Raji (cell line): Measurements from ENCODE around the gene PLN.

Experiments
- POLR2A ChIP-seq: IDR thresholded peaks from 2 replicates; pipeline ENCODE4 v1.6.1; 2011; ENCODE audit warnings: low read depth, low read length, control low read depth; ENCODE audit not compliant: insufficient read depth

PLN gene

GRCh38 chr6:118584911-118585310, 36.8 kb downstream of the PLN start:
- TF ChIP-seq POLR2A = no peak

- no peak for TF ChIP-seq POLR2A
These were observed 38.8 kb downstream of the PLN start for GRCh38 chr6:118586746-118587485.

- TF ChIP-seq POLR2A = no peak
These were observed 40.5 kb downstream of the PLN start for GRCh38 chr6:118588626-118589025.

GRCh38 chr6:118589186-118589585, 41.1 kb downstream of the PLN start:
- no peak for TF ChIP-seq POLR2A

GRCh38 chr6:118589649-118590365, 41.7 kb downstream of the PLN start:
- no peak for TF ChIP-seq POLR2A

GRCh38 chr6:118591897-118592296, 43.8 kb downstream of the PLN start:
- TF ChIP-seq POLR2A = no peak

GRCh38 chr6:118594877-118595276, 46.8 kb downstream of the PLN start:
- no peak for TF ChIP-seq POLR2A

- no peak for TF ChIP-seq POLR2A
These were observed 48.8 kb downstream of the PLN start for GRCh38 chr6:118596774-118597320.

- TF ChIP-seq POLR2A = no peak
These were observed 49.5 kb downstream of the PLN start for GRCh38 chr6:118597636-118598035.

GRCh38 chr6:118598324-118598723, 50.2 kb downstream of the PLN start:
- no peak for TF ChIP-seq POLR2A

- no peak for TF ChIP-seq POLR2A
These were observed 54.2 kb downstream of the PLN start for GRCh38 chr6:118602300-118602699.

GRCh38 chr6:118603372-118603771, 55.3 kb downstream of the PLN start:
- TF ChIP-seq POLR2A = no peak

GRCh38 chr6:118606268-118606667, 58.2 kb downstream of the PLN start:
- no peak for TF ChIP-seq POLR2A

GRCh38 chr6:118606858-118607257, 58.8 kb downstream of the PLN start:
- TF ChIP-seq POLR2A = no peak
